ENCODE measurements around the gene SNRNP48.
A peak's percentile ranks its signal among the peaks of the same experiment; 100 is the strongest.

Gene SNRNP48

GRCh38 chr6:7604003-7604402 lies 14.0 kb downstream of the SNRNP48 start:
- no peak for ATAC-seq

DNA sequence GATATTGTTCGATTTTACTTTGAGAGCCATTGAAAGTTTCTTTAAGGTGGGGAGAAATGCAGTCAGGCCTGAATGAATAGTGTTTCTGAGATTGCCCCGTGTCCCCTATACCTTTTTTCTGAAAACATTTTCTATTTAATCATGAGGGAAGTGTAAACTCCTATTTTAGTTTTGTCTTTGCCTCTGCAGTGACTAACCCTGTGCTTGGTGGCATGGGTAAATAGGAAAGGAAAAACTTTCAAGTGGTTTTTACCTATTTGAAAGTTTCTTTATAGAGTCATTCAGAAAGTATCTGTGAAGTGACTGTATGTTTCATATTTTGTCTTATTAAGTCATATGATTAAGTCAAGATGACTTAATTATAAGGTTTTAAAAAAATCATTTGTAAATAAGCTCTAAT lies 14.5 kb downstream of the SNRNP48 start:
- ATAC-seq: peak; percentile 93 to 96

GRCh38 chr6:7615611-7616383 lies 25.8 kb downstream of the SNRNP48 start:
- peak; percentile 55 to 74 for ATAC-seq

- peak in 1 of 2 donors; percentile 18 for ATAC-seq
These were observed 28.1 kb downstream of the SNRNP48 start for GRCh38 chr6:7617801-7618764.

GRCh38 chr6:7621761-7622160 lies 31.8 kb downstream of the SNRNP48 start:
- no peak for ATAC-seq

DNA sequence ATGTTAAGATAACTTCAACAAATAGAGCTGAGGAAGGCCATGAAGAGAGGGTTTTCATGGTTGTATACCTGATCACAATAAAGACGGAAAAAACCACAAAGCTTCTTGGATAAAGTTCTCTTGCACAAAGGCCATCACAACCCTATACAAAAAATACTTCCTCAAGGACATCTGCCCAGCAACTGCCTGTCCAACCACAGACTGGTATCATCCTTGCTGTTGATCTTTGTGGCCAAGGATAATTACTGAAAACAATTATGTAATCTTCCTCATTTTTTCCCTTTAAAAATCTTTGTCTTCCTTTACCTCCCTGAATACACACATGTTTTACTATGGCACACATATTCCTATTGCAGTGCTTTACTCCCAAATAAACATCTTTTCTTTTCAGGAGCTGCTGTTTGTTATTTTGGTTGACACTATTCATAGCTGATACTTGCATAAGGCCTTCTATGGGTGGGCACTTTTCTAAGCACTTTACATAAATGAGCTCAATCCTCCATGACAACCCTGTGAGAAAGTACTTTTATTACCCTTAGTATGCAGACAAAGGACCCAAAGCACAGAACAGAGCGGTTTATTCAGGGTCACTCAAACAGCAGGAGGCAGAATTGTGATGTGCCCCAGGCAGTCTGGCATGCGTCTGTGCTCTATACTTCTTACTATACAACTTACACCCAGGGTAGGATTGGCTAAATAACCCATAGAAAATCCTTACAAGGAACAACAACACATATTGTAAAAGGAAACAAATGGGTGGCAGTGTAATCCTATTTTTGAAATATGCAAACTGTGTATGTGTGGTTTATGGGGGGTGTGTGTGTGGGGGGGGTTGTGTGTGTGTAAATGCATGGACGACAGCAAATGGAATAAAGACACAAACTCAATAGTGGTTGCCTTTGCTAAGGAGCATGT lies 35.1 kb downstream of the SNRNP48 start:
- ATAC-seq: no peak

DNA sequence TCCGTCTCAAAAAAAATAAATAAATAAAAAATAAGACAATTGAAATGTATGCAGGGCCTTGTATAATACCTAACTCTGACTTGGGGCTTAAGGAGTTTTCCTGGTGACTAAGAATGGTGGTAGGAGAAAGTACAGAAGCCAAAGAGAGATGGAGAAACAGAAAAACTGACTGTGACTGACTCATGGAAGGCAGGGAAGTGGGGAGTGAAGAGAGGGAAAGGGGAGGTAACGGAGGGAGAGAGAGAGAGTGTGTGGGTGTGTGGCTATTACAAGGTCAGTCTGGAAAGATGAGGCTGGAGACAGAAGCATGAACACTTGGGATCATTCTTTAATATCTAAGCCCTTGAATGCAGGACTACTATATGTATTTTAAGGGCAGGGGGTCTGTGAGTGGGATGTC lies 38.5 kb downstream of the SNRNP48 start:
- no peak for ATAC-seq

- no peak for ATAC-seq
These were observed 38.9 kb downstream of the SNRNP48 start for GRCh38 chr6:7628909-7629308.

- ATAC-seq: no peak
These were observed 39.3 kb downstream of the SNRNP48 start for GRCh38 chr6:7629321-7629720.

DNA sequence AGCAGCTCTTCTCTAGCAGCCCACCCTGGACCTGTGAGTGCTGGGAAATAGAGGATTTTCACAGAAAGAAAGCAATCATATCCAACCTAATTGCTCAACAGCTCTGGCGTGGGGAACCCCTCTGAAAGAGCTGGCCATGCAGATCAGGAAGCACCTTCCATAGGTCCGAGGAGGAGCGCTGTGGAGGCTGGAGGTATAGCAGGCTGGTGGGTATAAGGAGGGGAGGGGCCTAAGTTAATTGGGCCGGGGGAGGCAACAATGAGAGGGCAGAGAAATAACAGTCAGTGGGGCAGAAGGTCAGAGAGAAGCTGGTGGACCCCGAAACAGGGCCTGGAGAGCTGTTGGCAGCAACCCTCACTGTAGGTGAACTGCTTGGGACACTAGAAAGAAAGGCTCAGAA lies 40.8 kb downstream of the SNRNP48 start:
- ATAC-seq: no peak

- ATAC-seq: no peak
These were observed 41.5 kb downstream of the SNRNP48 start for GRCh38 chr6:7631466-7631865.

DNA sequence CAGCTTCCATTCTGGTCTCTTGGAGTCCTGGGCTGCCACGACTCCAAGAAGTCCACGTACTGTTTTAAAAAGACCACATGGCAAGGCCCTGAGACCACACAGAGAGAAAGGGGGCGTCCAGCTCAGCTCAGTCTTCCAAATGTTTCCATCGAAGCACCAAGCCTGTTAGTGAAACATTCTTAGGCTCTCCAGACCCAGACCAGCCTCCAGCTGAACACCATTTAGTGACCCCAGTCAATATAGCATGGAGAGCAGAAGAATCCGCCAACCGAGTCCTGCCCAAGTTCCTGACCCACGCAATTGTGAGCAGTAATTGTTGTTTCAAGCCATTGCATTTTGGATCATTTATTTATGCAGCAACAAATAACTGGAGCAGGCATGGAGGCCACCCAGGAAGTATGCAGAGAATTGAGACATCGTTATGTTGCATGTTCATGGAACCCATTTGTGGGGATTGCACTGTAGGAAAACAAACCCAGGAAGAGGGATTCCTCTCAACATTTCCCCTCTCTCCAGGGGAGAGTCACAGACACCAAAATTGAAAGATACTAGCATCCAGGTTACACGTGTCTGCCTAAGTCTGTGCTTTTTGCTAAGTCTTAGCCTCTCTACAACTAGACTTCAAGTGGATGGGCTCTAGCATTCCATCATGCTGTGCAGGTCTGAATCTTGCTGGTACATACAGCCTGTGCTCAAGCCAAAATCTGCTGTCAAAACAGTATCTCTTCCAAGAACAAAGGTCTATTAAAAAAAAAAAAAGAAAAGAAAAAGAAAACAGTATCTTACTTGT lies 42.7 kb downstream of the SNRNP48 start:
- no peak for ATAC-seq

DNA sequence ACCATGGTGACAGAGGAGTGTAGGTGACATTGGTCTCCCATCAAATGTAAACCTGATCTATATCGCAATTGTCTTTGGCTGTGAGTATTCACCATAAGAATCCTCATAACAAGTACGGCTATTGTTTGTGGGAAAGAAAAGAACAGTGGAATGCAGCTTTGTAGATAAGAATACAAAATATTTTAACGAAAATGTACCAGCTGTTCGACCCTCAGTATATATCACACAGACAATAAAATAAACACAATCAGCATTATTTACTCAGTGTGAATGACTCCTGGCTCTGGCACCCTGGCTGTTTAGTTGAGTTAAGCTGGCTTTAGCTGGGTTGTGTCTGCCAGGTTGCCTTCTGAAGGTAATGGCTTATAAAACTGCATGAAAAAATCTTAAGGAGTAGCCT lies 43.4 kb downstream of the SNRNP48 start:
- ATAC-seq: no peak

GRCh38 chr6:7636151-7636550 lies 46.2 kb downstream of the SNRNP48 start:
- ATAC-seq: no peak

- ATAC-seq: no peak
These were observed 47.5 kb downstream of the SNRNP48 start for GRCh38 chr6:7637533-7637932.

DNA sequence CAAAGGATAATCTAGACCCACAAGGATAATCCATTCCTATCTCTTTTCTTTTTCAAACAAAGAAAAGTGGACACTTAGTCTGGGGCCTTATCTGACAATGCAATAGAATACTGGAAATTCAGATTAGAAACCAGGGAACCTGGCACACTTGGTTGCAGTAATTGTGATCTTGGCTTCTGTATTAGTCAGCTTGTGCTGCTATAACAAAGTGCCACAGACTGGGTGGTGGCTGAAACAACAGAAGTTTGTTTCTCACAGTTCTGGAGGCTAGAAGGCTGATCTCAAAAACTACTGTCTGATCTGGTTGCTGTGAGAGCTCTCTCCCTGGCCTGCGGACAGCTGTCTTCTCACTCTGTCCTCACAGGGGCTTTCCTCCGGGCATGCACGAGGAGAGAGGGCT lies 49.4 kb downstream of the SNRNP48 start:
- no peak for ATAC-seq

GRCh38 chr6:7640016-7640415 lies 50.0 kb downstream of the SNRNP48 start:
- no peak for ATAC-seq

GRCh38 chr6:7640607-7641577 lies 50.9 kb downstream of the SNRNP48 start:
- ATAC-seq: no peak

DNA sequence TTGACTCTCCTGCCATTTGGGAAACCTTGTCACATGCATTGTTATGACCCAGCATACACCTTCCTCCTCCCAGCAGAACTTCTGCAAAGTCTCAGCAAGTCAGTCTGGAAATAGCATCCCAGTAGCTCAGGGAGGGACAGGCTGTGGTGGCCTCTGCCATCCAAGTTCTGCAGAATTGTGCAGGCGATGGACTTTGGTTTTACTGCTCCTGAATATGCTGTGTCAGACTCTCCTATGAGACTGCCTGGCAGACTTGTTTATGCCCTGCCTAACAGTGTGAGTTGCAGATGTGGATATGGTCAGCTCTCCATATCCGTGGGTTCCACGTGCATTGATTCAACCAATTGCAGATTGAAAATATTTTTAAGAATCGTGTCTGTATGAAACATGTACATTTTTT lies 52.8 kb downstream of the SNRNP48 start:
- no peak for ATAC-seq

DNA sequence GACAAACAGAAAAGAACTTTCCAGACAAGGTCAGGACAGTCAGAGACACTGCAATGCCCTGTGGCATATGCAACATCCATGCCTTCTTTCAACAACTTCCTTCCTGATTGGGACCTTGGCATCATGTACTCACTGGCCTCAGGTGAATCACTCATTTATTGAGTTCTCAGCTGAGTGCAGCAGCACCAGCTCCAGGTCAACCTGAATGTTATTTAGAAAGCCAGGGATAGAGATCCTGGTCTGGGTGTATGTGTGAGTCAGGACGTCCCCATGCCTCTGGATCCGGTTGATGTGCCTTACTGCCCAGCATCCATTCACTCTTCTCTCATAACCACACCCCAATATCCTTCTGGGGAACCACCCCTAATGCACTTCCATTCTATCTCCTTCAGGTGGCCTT lies 54.4 kb downstream of the SNRNP48 start:
- ATAC-seq: no peak

DNA sequence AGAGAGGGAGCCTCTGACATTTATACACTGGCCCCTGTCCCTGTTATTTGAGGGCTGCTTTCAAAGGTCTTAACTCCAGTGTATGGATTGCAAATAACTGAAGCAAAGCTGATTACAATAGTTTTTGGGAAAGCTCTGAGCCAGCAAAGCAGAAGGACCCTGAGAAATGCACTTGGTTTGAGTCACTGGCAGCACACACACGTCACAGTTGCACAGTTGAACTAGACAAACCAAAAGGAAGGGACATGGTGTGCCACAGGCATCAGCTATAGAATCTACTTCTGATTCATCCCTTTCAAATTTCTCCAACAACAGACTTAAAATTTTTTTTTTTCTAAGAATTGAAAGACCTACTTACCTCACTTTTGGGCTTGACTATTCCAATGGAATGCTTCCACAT lies 56.4 kb downstream of the SNRNP48 start:
- no peak for ATAC-seq

Data from activated CD4-positive, CD25-positive, alpha-beta regulatory T cell treated with anti-CD3 and anti-CD28 coated beads, Interleukin-2, amount 50 U/mL, for 24 hours (primary cell).